Suprapubic skin (tissue), 3 donors: ENCODE data around the gene TMEM164.

Experiments
- POLR2AphosphoS5 ChIP-seq, 3 donors: sonication (generic); formaldehyde crosslinking; IDR thresholded peaks; one replicate each; pipeline ENCODE4 v1.6.1; 2017; ENCODE audit warnings: antibody characterized with exemption in 3 of 3
- TF ChIP-seq, protein P1 (sequence below), 2 donors: fragments of 200-600 bp in 1 of 2; fragments of 450-650 bp in 1 of 2; sonication (generic) in 1 of 2; IDR thresholded peaks; one replicate each; pipeline ENCODE4 v1.5.1; 2016 to 2019; ENCODE audit warnings: antibody characterized with exemption in 2 of 2, mild to moderate bottlenecking in 1 of 2, moderate library complexity in 1 of 2

DNA sequence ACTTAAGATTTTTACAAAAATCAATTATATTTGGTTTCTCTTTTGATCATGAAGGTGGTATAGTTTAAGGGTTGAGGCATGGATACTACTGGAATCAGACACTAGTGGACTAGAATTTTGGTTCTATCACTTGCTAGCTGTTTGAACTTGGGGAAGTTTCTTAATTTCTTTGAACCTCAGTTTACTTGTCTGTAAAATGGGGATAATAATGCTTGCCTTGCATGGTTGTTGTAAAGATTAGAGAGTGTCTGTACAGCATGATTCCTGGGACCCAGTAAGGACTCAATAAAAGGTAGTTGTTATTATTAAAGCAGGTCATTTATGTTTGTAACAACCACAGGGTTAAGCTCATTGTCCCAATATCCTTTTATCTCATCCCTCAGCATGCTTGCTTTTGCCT lies 36.0 kb downstream of the TMEM164 start:
- no peak for TF ChIP-seq POLR2AphosphoS5 (IDR thresholded peaks at IDR 0.05)
- TF ChIP-seq, protein P1, sequence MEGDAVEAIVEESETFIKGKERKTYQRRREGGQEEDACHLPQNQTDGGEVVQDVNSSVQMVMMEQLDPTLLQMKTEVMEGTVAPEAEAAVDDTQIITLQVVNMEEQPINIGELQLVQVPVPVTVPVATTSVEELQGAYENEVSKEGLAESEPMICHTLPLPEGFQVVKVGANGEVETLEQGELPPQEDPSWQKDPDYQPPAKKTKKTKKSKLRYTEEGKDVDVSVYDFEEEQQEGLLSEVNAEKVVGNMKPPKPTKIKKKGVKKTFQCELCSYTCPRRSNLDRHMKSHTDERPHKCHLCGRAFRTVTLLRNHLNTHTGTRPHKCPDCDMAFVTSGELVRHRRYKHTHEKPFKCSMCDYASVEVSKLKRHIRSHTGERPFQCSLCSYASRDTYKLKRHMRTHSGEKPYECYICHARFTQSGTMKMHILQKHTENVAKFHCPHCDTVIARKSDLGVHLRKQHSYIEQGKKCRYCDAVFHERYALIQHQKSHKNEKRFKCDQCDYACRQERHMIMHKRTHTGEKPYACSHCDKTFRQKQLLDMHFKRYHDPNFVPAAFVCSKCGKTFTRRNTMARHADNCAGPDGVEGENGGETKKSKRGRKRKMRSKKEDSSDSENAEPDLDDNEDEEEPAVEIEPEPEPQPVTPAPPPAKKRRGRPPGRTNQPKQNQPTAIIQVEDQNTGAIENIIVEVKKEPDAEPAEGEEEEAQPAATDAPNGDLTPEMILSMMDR (IDR thresholded peaks at IDR 0.05) = no peak
